Islet of Langerhans (tissue), 1 donor: ENCODE data around the gene RHCE.
"Not testable (repeated sequence)": the region's sequence is repeated elsewhere in the genome, so short reads cannot be mapped to it uniquely, and the experiment has no call there.

Source experiments
- FAIRE-seq: peaks from one replicate; lab custom pipeline; 2011; peaks lifted over from hg19 to GRCh38; lab: Jason Lieb, UNC

RHCE gene

GRCh38 chr1:25420715-25421114 is at the start of gene RHCE:
Gene RHCE (minus strand): TSS chr1:25420825. CDS start chr1:25420786, 39 bp downstream.
- FAIRE-seq, result not testable (repeated sequence)

GRCh38 chr1:25469177-25469576 is 48.6 kb upstream of the RHCE start:
- FAIRE-seq, result peak; percentile 69

DNA sequence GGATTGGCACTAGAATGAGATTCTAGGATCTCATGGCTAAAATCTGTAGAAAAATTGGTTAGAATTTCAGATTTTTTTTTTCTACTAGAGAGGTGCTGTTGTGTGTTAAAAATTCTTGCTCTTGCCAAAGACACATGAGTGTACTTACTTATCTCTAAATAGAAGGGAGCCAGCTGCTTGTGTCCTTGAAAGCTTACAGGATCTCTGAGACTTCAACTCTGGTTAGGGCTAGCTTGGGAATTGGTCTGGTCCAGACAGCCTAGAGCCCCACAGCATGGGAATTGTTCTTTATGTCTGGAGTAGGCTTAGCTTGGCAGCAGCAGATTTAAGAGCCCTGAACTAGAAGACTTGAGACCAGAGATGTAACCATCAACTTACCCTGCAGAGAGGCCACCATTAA is 47.4 kb upstream of the RHCE start:
- FAIRE-seq, result no peak

GRCh38 chr1:25467616-25468015 is 47.0 kb upstream of the RHCE start:
- FAIRE-seq, result no peak

DNA sequence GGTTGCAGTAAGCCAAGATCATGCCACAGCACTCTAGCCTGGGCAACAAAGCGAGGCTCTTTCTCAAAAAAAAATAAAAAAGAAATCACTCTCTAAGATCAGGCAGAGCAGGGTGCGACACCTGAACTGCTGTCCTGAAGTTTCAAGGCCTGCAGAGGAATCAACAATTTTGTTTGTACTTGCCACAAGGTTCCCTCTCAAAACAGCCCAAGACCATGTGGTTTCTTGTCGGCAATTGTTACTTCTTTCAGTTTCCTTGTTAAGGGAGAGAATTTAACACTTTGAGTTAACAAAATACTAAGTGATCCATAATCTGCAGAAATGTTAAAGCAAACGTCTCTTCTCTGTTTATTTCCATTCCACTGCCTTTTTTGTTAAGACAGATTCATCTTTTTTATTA is 46.6 kb upstream of the RHCE start:
- FAIRE-seq, result peak; percentile 9

DNA sequence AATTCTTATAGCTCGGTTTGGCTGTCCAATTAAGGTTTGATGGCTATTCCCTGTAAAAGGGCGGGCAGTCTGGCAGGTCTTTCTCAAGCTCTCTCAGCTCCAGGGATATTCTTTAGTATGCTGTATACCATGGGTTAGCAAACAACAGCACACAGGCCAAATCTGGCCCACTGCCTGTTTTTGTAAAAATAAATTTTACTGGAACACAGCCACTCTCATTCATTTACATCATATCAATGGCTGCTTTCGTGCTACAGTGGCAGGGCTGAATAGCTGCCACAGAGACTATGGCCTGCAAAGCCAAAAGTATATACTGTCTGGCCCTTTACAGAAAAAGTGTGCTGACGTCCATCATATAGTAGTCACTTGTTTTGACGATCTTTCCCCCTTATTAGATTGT is 42.1 kb upstream of the RHCE start:
- no peak for FAIRE-seq

DNA sequence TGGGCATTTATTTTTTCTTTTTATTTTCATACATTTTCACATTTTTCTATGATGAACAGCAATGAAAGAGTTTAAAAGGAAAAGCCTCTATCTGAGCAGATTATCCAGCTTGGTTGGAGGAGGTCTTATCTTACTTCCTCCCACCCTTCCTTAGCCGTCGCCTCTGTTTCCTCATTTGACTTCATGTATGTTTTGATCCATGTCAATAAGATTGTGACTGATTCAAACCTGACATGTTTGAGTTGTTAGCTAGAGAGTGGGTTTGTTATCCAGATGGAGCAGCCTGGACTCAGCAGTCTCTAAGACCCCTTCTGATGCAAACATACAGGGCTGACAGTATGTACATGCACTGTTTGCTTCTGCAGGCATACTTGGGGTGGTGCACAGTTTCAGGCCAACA is 41.2 kb upstream of the RHCE start:
- FAIRE-seq, result no peak

DNA sequence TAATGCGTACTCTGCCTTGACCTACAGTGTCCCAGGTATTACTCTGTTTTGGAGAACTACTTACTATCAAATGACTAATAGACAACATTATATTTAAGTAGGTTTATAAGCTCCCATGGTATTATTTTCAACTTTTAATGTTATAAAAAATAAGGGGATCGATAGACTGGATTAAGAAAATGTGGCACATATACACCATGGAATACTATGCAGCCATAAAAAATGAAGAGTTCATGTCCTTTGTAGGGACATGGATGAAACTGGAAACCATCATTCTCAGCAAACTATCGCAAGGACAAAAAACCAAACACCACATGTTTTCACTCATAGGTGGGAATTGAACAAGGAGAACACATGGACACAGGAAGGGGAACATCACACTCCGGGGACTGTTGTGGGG is 40.2 kb upstream of the RHCE start:
- FAIRE-seq, result not testable (repeated sequence)

GRCh38 chr1:25460020-25460419 is 39.4 kb upstream of the RHCE start:
- no peak for FAIRE-seq

DNA sequence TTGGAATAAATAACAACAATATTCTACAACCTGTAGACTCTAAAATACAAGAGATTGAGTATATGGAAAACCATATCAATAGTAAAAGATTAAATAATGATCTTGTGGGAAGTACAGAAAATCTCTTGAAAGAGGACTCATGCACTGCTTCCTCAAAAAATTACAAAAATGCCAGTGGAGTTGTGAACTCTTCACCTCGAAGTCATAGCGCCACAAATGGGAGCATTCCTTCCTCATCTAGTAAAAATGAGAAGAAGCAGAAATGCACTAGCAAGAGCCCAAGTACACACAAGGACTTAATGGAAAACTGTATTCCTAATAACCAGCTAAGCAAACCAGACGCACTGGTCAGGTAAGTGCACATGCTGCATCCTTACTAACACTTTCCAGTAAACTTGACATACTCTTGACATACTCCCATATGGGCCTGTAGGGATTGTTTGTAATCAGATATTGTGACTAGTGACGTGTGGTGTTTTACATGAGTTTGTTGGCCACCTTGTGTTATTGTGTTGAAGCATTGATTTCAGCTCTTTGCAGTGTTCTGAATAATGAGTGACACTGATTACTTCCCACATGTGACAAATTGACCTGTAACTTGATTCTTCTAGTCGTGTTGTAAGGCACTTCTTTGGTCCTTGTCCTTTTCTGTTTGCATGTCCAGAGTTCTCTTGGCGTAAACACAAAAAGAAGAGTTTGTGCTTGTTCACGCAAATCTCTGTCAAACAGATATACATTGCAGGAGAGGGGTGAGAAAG is 38.1 kb upstream of the RHCE start:
- FAIRE-seq, result no peak

DNA sequence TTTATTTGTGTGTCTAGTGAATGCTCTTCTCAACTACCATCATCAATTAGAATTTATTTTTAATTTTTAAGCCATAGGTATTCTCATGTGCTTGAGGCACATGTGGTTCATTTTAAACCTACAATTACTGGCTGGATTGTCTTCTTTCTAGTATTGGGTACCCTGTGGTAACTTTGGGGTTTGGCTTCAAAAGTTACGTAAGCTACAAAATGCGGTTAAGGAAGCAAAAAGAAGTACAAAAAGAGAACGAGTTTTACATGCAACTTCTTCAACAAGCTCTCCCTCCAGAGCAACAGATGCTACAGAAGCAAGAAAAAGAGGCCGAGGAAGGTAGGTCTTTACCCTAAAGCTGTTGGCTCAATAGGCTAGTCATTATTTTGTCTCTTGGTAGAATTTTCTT is 35.9 kb upstream of the RHCE start:
- FAIRE-seq, result no peak

DNA sequence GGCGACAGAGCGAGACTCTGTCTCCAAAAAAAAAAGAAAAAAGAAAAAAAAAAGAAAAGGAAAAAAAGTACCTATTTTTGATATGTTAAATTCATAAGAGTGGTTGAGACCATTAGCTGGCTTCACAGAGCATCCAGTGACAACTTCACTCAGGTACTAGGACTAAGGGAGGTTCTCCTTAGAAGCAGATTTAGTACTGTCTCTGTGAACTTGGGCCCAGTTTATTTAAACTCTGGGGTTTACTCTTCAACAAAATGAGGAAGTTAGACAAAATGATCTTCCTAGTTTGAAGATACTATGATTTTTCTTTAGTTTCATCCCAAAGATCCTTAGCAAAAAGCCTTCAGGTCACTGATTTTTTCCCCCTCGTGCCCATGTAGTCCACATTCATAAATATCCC is 31.3 kb upstream of the RHCE start:
- no peak for FAIRE-seq

DNA sequence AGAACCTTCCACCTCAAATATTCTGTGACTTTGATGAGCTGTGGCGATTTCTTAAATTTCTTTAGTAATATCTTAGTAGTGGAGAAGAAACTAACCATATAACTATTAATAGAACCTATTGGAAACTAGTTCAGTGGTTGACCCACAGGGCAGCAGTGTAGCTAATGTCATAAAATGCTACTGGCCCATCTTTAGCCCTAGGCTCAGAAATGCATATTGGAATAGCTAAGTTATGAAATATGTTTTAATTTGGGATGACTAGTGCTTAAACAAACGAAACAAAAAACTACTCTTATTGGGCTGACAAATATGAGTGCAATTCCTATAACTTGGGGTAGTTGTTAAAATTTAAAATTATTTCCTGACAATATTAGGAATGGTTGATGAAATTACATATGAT is 30.3 kb upstream of the RHCE start:
- FAIRE-seq, result peak; percentile 60

- no peak for FAIRE-seq
Measured at GRCh38 chr1:25447547-25447946, 26.9 kb upstream of the RHCE start.

DNA sequence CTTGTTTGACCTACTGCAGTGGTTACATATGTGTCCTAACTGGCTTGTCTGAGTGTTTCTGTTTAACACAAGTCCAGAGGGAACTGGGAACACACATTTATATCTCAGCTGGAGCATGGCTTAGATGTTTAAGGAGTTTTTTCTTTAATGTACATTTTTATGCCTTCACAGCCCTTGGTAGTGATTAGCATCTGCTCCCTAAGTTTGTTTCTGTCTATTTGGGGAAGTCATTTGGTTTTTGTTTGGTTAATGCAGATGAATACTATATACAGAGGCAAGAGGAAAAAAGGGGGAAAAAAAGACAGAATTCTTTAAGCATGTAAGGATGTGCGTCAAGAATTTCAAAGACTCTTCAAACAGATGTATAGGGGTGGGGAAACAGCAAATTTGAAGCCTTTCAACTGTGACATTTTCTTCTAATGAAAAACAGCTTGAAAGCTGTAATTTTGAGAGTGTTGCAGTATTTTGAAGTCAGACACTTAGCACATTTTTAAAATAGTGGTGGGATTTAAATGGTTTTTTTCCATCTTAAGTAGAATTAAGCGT is 25.4 kb upstream of the RHCE start:
- FAIRE-seq, result no peak

GRCh38 chr1:25444604-25445003 is 24.0 kb upstream of the RHCE start:
- not testable (repeated sequence) for FAIRE-seq

DNA sequence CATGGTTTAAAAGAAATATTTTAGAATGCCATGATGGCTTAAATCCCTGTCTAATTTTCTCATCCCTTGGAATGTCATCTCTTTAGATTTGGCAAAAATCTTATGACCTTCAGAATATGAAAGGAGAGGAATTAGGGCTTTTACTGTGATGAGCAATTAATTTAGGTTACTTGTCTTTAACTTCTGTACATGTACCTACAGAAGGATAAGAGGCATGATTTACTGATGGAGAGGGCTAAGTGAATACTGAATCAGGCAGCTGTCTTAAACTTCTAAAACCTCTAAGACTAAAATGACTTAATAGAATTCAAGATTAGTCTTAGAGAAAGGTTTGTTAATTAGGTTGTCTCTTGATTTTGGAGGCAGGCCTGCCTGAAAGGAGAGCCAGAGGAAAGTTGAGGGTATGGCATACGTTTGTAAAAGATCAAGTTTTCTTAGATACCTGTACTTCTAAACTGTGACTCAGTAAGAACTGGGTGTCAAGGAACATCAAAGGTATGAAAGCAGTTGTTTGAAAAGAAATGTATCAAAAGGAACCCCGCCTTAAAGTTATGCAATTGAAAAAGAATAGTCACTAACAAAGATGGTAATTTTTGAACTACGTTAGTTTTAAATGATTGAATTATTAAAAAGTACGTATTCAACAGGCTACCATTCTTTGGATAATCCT is 22.5 kb upstream of the RHCE start:
- no peak for FAIRE-seq

GRCh38 chr1:25442178-25442577 is 21.6 kb upstream of the RHCE start:
- FAIRE-seq, result peak; percentile 24

DNA sequence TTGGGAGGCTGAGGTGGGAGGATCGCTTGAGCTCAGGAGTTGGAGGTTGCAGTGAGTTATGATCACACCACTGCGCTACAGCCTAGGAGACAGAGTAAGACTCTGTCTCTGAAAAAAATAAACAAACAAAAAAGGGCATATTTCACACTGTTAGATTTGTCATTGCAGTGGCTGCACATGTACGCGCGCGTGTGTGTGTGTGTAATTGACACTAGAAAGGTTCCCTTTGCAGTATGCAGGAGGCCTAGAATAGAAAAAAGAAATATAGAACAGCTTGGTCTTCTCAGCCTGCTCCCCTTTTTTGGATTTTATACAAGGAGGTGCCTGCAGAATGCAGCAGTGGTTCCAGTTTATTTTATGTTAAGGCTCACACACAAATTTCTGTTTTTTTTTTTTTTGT is 18.7 kb upstream of the RHCE start:
- FAIRE-seq, result no peak

- no peak for FAIRE-seq
Measured at GRCh38 chr1:25437672-25438071, 17.0 kb upstream of the RHCE start.

DNA sequence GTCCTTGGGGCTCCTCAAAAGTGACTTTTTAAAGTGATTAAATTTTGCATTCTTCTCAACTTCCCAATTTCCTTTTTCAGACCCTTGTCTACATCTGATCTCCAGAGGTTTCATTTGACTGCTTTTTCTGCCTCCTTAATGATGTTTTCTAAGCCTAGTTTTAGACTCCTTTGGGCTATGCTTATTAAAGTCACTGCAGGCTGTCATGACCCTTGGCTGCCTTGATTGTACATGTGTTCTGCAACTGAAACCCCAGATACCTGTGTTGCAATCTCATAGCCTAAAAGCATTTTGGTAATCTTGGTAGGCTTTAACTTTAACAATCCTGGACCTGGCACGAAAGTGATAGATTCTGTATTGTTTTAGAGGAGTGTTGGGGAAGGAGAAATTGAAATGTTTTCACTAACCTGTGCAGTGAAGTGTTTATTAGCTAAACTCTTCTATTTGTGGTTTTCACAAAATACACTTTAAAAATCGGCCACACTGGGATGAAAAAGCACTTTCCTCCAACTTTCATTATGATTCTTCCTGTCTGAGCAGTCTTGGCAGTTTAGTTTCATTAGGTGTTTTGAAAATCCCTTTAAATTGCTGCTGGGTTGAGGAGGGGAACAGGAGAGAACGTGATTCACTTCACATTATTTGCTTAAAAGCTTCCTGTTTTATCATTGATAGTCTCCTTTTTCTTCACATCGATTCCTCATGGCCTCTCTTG is 14.9 kb upstream of the RHCE start:
- no peak for FAIRE-seq

GRCh38 chr1:25433389-25434186 is 13.0 kb upstream of the RHCE start:
- no peak for FAIRE-seq
